Osteoblast (primary cell): ENCODE measurements around the gene LUC7L3. TPM values are rescaled to one million over a fixed set of nuclear protein-coding genes. Genes with fewer than 3 reads are reported as not detected.

ENCODE experiments used
- DNase-seq: peaks from one replicate; pipeline ENCODE4 v3.0.0; 2011; ENCODE audit warnings: low spot score, mixed read lengths; ENCODE audit not compliant: insufficient read length; ENCODE audit errors: missing footprints
- H2AFZ ChIP-seq: 2 replicates; pipeline ENCODE4 v1.6.0; 2011; ENCODE audit warnings: mild to moderate bottlenecking, low read length
- H3K27ac ChIP-seq: 2 replicates; pipeline ENCODE4 v1.5.1; 2011; ENCODE audit warnings: mild to moderate bottlenecking, low read depth, low read length, moderate library complexity
- H3K27me3 ChIP-seq: 2 replicates; pipeline ENCODE4 v1.6.0; 2012; ENCODE audit warnings: mild to moderate bottlenecking, control low read depth, inconsistent platforms, low read length, moderate library complexity; ENCODE audit not compliant: insufficient read depth
- H3K36me3 ChIP-seq: 2 replicates; pipeline ENCODE4 v1.5.1; 2011; ENCODE audit warnings: mild to moderate bottlenecking, low read length, control low read depth, moderate library complexity; ENCODE audit not compliant: insufficient read depth
- H3K4me1 ChIP-seq: 2 replicates; pipeline ENCODE4 v1.5.1; 2011; ENCODE audit warnings: mild to moderate bottlenecking, low read length, control low read depth, moderate library complexity; ENCODE audit not compliant: insufficient read depth
- H3K4me2 ChIP-seq: 2 replicates; pipeline ENCODE4 v1.6.0; 2011; ENCODE audit warnings: mild to moderate bottlenecking, low read length; ENCODE audit not compliant: insufficient read depth
- H3K4me3 ChIP-seq: fragments of 200-600 bp; sonication (generic); 3 replicates; pipeline ENCODE4 v1.5.1; 2012; ENCODE audit warnings: mild to moderate bottlenecking, low read length, inconsistent platforms; ENCODE audit not compliant: insufficient read depth
- H3K79me2 ChIP-seq: 2 replicates; pipeline ENCODE4 v1.6.0; 2012; ENCODE audit warnings: mild to moderate bottlenecking, low read length, control low read depth, inconsistent platforms; ENCODE audit not compliant: insufficient read depth
- H3K9me3 ChIP-seq: 2 replicates; pipeline ENCODE4 v1.5.1; 2011; ENCODE audit warnings: low read depth, low read length, control low read depth
- H4K20me1 ChIP-seq: 2 replicates; pipeline ENCODE4 v1.6.0; 2012; ENCODE audit warnings: mild to moderate bottlenecking, low read length, control low read depth; ENCODE audit not compliant: insufficient read depth
- CTCF ChIP-seq: IDR thresholded peaks from 2 replicates; pipeline ENCODE4 v1.5.1; 2011; ENCODE audit warnings: mild to moderate bottlenecking, low read depth, low read length, moderate library complexity; ENCODE audit errors: extremely low read depth
- total RNA-seq: library from RNA; depleted of rRNA; stranded (reverse); fragments of >200 nt; gene quantifications from 2 replicates; pipeline ENCODE4 v1.2.3, GENCODE V29; 2012

Gene LUC7L3
- total RNA-seq, 1 donor = 34.7 TPM

GRCh38 chr17:50754521-50754920 is 35.1 kb downstream of the LUC7L3 start:
- no peak for DNase-seq
- no peak for TF ChIP-seq CTCF
- H3K36me3 ChIP-seq = peaks cover 42% of the 10 kb centered on the region

GRCh38 chr17:50758524-50758923 is 39.1 kb downstream of the LUC7L3 start:
- Histone ChIP-seq H4K20me1 (no peaks in the 10 kb centered on the region), H3K27me3 (no peaks in the 10 kb centered on the region), H3K4me3 (no peak overlapping the region), H3K9me3 (no peaks in the 10 kb centered on the region), H3K4me2 (no peak overlapping the region), H3K27ac (no peak overlapping the region), H2AFZ (no peak overlapping the region), H3K4me1 (peaks cover 3% of the 10 kb centered on the region), H3K36me3 (peaks cover 3% of the 10 kb centered on the region), H3K79me2 (no peaks in the 10 kb centered on the region)
- DNase-seq = no peak
- no peak for TF ChIP-seq CTCF

More at GRCh38 chr17:50754521-50754920, 35.1 kb downstream of the LUC7L3 start:
- Histone ChIP-seq H3K4me1 (no peaks in the 10 kb centered on the region), H3K4me2 (no peak overlapping the region), H3K79me2 (no peaks in the 10 kb centered on the region), H3K9me3 (no peaks in the 10 kb centered on the region), H3K4me3 (no peak overlapping the region), H3K27ac (no peak overlapping the region), H2AFZ (no peak overlapping the region), H3K27me3 (no peaks in the 10 kb centered on the region), H4K20me1 (no peaks in the 10 kb centered on the region)

- Histone ChIP-seq H4K20me1 (no peaks in the 10 kb centered on the region), H3K4me2 (no peak overlapping the region), H2AFZ (no peak overlapping the region), H3K79me2 (no peaks in the 10 kb centered on the region), H3K36me3 (no peaks in the 10 kb centered on the region), H3K4me3 (no peak overlapping the region), H3K27me3 (no peaks in the 10 kb centered on the region), H3K9me3 (no peaks in the 10 kb centered on the region), H3K4me1 (peaks cover 3% of the 10 kb centered on the region), H3K27ac (no peak overlapping the region)
- TF ChIP-seq CTCF = no peak
- DNase-seq = no peak
These were observed 39.7 kb downstream of the LUC7L3 start for GRCh38 chr17:50758989-50759544.

- Histone ChIP-seq H3K4me1 (peaks cover 3% of the 10 kb centered on the region), H3K9me3 (no peaks in the 10 kb centered on the region), H2AFZ (no peak overlapping the region), H3K27me3 (no peaks in the 10 kb centered on the region), H3K36me3 (no peaks in the 10 kb centered on the region), H4K20me1 (no peaks in the 10 kb centered on the region), H3K4me3 (no peak overlapping the region), H3K27ac (no peak overlapping the region), H3K79me2 (no peaks in the 10 kb centered on the region), H3K4me2 (no peak overlapping the region)
- DNase-seq = no peak
- no peak for TF ChIP-seq CTCF
These were observed 42.8 kb downstream of the LUC7L3 start for GRCh38 chr17:50762177-50762576.
